ENCODE results near the gene RORB. TPM values are rescaled to one million over a fixed set of nuclear protein-coding genes. Genes with fewer than 3 reads are reported as not detected.

Gene RORB
- total RNA-seq, 4 donors from 2014 or later = under 0.01 to 0.66 (median 0.49) TPM

GRCh38 chr9:74726581-74726980 is 229.4 kb downstream of the RORB start:
- Histone ChIP-seq H3K27me3 (no peaks in the 10 kb centered on the region), H3K4me1 (no peaks in the 10 kb centered on the region), H3K4me3 (no peak overlapping the region), H3K36me3 (no peaks in the 10 kb centered on the region), H3K9me3 (no peaks in the 10 kb centered on the region), H3K27ac (replicated peaks in 1 of 4) (no peak overlapping the region)
- intact Hi-C loops (cut with DNase I) = no loop called here
- DNase-seq (ENCODE audit: extremely low spot score) = no peak
- WGBS = 100% methylated on average over 3 of the region's 3 CpGs
- no peak for TF ChIP-seq POLR2AphosphoS5 (IDR thresholded peaks at IDR 0.05)
- TF ChIP-seq EP300 (IDR thresholded peaks at IDR 0.05) = no peak
- TF ChIP-seq CTCF (IDR thresholded peaks at IDR 0.05) = no peak
- TF ChIP-seq POLR2A (IDR thresholded peaks at IDR 0.05; ENCODE audit: low read depth) = no peak

GRCh38 chr9:74728176-74728575 is 231.0 kb downstream of the RORB start:
- H3K4me3 ChIP-seq = no peak overlapping the region
- H3K9me3 ChIP-seq = no peaks in the 10 kb centered on the region
- no peaks in the 10 kb centered on the region for H3K36me3 ChIP-seq
- DNase-seq (ENCODE audit: extremely low spot score) = no peak
- WGBS = 80% methylated on average over 7 of the region's 7 CpGs
- intact Hi-C loops (cut with DNase I) = no loop called here
- TF ChIP-seq EP300 (IDR thresholded peaks at IDR 0.05) (no peak), POLR2A (IDR thresholded peaks at IDR 0.05; ENCODE audit: low read depth) (no peak), POLR2AphosphoS5 (IDR thresholded peaks at IDR 0.05) (no peak), CTCF (IDR thresholded peaks at IDR 0.05) (no peak)
- H3K27ac ChIP-seq (replicated peaks in 1 of 4) = no peak overlapping the region
- no peaks in the 10 kb centered on the region for H3K4me1 ChIP-seq
- H3K27me3 ChIP-seq = no peaks in the 10 kb centered on the region

- Histone ChIP-seq H3K27ac (replicated peaks in 1 of 4) (no peak overlapping the region), H3K27me3 (no peaks in the 10 kb centered on the region), H3K36me3 (no peaks in the 10 kb centered on the region), H3K9me3 (no peaks in the 10 kb centered on the region), H3K4me3 (no peak overlapping the region), H3K4me1 (no peaks in the 10 kb centered on the region)
- no peak for TF ChIP-seq EP300 (IDR thresholded peaks at IDR 0.05)
- TF ChIP-seq POLR2AphosphoS5 (IDR thresholded peaks at IDR 0.05) = no peak
- no peak for TF ChIP-seq CTCF (IDR thresholded peaks at IDR 0.05)
- TF ChIP-seq POLR2A (IDR thresholded peaks at IDR 0.05; ENCODE audit: low read depth) = no peak
- 42% methylated on average over 9 of the region's 9 CpGs for WGBS
- no peak for DNase-seq (ENCODE audit: extremely low spot score)
- intact Hi-C loops (cut with DNase I) = no loop called here
These were observed 232.1 kb downstream of the RORB start for GRCh38 chr9:74729136-74729695.

- Histone ChIP-seq H3K4me3 (no peak overlapping the region), H3K4me1 (no peaks in the 10 kb centered on the region), H3K27ac (replicated peaks in 1 of 4) (no peak overlapping the region), H3K9me3 (no peaks in the 10 kb centered on the region), H3K36me3 (no peaks in the 10 kb centered on the region), H3K27me3 (peaks cover 0 to 2% (median 0%) of the 10 kb centered on the region in 4 donors)
- intact Hi-C loops (cut with DNase I) = no loop called here
- DNase-seq (ENCODE audit: extremely low spot score) = no peak
- TF ChIP-seq POLR2A (IDR thresholded peaks at IDR 0.05; ENCODE audit: low read depth) (no peak), EP300 (IDR thresholded peaks at IDR 0.05) (no peak), CTCF (IDR thresholded peaks at IDR 0.05) (no peak), POLR2AphosphoS5 (IDR thresholded peaks at IDR 0.05) (no peak)
- 72% methylated on average over 4 of the region's 4 CpGs for WGBS
These were observed 238.6 kb downstream of the RORB start for GRCh38 chr9:74735761-74736160.

GRCh38 chr9:74736646-74737045 is 239.5 kb downstream of the RORB start:
- no peak overlapping the region for H3K4me3 ChIP-seq
- no peak overlapping the region for H3K27ac ChIP-seq (replicated peaks in 1 of 4)
- 84% methylated on average over 4 of the region's 4 CpGs for WGBS
- H3K4me1 ChIP-seq = no peaks in the 10 kb centered on the region
- no peaks in the 10 kb centered on the region for H3K36me3 ChIP-seq
- no peak for TF ChIP-seq CTCF (IDR thresholded peaks at IDR 0.05)
- no peak for TF ChIP-seq POLR2AphosphoS5 (IDR thresholded peaks at IDR 0.05)
- no peak for TF ChIP-seq EP300 (IDR thresholded peaks at IDR 0.05)
- TF ChIP-seq POLR2A (IDR thresholded peaks at IDR 0.05; ENCODE audit: low read depth) = no peak
- intact Hi-C loops (cut with DNase I) = no loop called here
- no peaks in the 10 kb centered on the region for H3K9me3 ChIP-seq
- peaks cover 0 to 6% (median 0%) of the 10 kb centered on the region in 4 donors for H3K27me3 ChIP-seq
- no peak for DNase-seq (ENCODE audit: extremely low spot score)
